Esophagus muscularis mucosa (tissue), 4 donors: ENCODE data around the gene CTF1. TPM values are rescaled to one million over a fixed set of nuclear protein-coding genes. Genes with fewer than 3 reads are reported as not detected.

ENCODE experiments used
- DNase-seq: peaks from one replicate; pipeline ENCODE4 v3.0.0-alpha.2; 2017; ENCODE audit errors: extremely low spot score
- H3K27ac ChIP-seq, 4 donors: fragments of 200-600 bp; sonication (generic); replicated peaks in 1 of 4; 1 replicate in 3 of 4; 2 replicates in 1 of 4; pipeline ENCODE4 v1.5.1; 2016 to 2019; ENCODE audit warnings: mild to moderate bottlenecking in 1 of 4
- H3K27me3 ChIP-seq, 4 donors: fragments of 200-600 bp; sonication (generic); one replicate each; pipeline versions ENCODE4 v1.5.1 to v1.6.0; 2016 to 2019
- H3K36me3 ChIP-seq, 4 donors: fragments of 200-600 bp; sonication (generic); one replicate each; pipeline ENCODE4 v1.5.1; 2016 to 2019
- H3K4me1 ChIP-seq, 4 donors: fragments of 200-600 bp; sonication (generic); one replicate each; pipeline ENCODE4 v1.5.1; 2016 to 2019
- H3K4me3 ChIP-seq, 4 donors: fragments of 200-600 bp; sonication (generic); 1 replicate in 2 of 4; 2 replicates in 2 of 4; pipeline ENCODE4 v1.5.1; 2016 to 2019; ENCODE audit warnings: mild to moderate bottlenecking in 4 of 4, moderate library complexity in 1 of 4
- H3K9me3 ChIP-seq, 4 donors: fragments of 200-600 bp; sonication (generic); 1 replicate in 3 of 4; 2 replicates in 1 of 4; pipeline ENCODE4 v1.5.1; 2016 to 2019
- EP300 ChIP-seq: sonication (generic); formaldehyde crosslinking; IDR thresholded peaks from one replicate; pipeline ENCODE4 v1.6.1; 2017; ENCODE audit warnings: antibody characterized with exemption
- POLR2A ChIP-seq: fragments of 450-650 bp; IDR thresholded peaks from one replicate; pipeline ENCODE4 v1.6.1; 2017; ENCODE audit warnings: antibody characterized with exemption, moderate library complexity, mild to moderate bottlenecking, low read depth
- POLR2AphosphoS5 ChIP-seq, 2 donors: sonication (generic); formaldehyde crosslinking; IDR thresholded peaks; one replicate each; pipeline ENCODE4 v1.6.1; 2017; ENCODE audit warnings: antibody characterized with exemption in 2 of 2
- WGBS: methylation state at CpG from one replicate; pipeline ENCODE4 v1.1.5; 2018; 5-methylcytosine and 5-hydroxymethylcytosine counted together
- intact Hi-C: fragments of 100-400 bp; cut with DNase I; formaldehyde crosslinking; loops from one replicate; pipeline ENCODE4 v1.15.1; 2023
- total RNA-seq, 4 donors: library from RNA; depleted of rRNA; stranded (reverse); fragments of >200 nt; gene quantifications; one replicate each; pipeline versions ENCODE4 v1.1.0 to v1.2.1, GENCODE V29; 2016
- TF ChIP-seq, protein P1 (sequence below), 3 experiments: fragments of 200-600 bp in 2 of 3; fragments of 450-650 bp in 1 of 3; sonication (generic) in 2 of 3; IDR thresholded peaks; one replicate each; pipeline ENCODE4 v1.5.1; 2017 to 2019; ENCODE audit warnings: antibody characterized with exemption in 3 of 3, mild to moderate bottlenecking in 2 of 3, moderate library complexity in 1 of 3

Gene CTF1
- total RNA-seq, 4 donors from 2014 or later = 6.2 to 18.8 (median 10.9) TPM

DNA sequence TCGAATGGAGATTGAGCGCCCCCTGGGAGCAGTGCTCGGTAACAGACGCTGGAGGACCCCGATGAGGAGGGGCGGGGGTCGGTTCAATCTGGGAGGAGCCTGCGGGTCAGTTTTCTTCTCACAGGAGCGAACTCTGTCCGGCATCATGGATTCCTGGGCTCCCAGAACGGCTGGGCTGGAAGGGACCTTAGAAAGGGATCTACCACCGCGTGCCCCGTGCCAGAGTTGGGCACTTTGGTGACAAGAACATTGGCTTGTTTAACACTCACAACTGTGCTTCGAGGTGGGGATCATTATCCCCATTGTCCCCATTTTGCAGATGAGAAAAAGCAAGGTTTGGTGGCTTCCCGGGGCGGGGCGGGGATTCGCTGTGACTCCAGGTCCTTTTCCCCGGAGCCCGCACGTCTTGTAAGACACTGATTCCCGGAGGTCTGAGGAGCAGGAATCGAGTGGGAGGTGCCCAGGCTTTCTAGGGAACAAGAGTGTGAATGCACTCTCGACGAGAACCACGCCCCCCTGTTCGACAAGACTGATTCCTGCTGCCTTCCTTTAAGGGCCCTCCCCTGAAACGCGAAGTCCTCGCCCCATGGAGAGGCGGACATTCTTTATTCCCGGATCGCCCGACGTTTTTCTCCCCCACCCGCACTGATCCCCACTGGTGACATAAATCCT lies 25.5 kb downstream of the CTF1 start:
- TF ChIP-seq POLR2AphosphoS5 (IDR thresholded peaks at IDR 0.05) (peak in 1 of 2 donors; percentile 31), POLR2A (no peak)
- TF ChIP-seq, protein P1, sequence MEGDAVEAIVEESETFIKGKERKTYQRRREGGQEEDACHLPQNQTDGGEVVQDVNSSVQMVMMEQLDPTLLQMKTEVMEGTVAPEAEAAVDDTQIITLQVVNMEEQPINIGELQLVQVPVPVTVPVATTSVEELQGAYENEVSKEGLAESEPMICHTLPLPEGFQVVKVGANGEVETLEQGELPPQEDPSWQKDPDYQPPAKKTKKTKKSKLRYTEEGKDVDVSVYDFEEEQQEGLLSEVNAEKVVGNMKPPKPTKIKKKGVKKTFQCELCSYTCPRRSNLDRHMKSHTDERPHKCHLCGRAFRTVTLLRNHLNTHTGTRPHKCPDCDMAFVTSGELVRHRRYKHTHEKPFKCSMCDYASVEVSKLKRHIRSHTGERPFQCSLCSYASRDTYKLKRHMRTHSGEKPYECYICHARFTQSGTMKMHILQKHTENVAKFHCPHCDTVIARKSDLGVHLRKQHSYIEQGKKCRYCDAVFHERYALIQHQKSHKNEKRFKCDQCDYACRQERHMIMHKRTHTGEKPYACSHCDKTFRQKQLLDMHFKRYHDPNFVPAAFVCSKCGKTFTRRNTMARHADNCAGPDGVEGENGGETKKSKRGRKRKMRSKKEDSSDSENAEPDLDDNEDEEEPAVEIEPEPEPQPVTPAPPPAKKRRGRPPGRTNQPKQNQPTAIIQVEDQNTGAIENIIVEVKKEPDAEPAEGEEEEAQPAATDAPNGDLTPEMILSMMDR (IDR thresholded peaks at IDR 0.05) = peak; percentile 87 to 94 (median 91)
- Histone ChIP-seq H3K27ac (peak overlapping the region; percentile 87 to 96 (median 94)), H3K36me3 (peaks cover 0 to 15% (median 6%) of the 10 kb centered on the region in 4 donors), H3K4me1 (peaks cover 16 to 48% (median 32%) of the 10 kb centered on the region in 4 donors), H3K9me3 (no peaks in the 10 kb centered on the region), H3K27me3 (no peaks in the 10 kb centered on the region), H3K4me3 (peak overlapping the region; percentile 62 to 83 (median 76))
- WGBS = 0% methylated on average over 25 of the region's 37 CpGs
- DNase-seq = peak; percentile 97
- intact Hi-C loops = loop anchor here (2.0 kb wide), 1 partner anchor 77 kb away; no protein-coding TSS in a partner anchor

DNA sequence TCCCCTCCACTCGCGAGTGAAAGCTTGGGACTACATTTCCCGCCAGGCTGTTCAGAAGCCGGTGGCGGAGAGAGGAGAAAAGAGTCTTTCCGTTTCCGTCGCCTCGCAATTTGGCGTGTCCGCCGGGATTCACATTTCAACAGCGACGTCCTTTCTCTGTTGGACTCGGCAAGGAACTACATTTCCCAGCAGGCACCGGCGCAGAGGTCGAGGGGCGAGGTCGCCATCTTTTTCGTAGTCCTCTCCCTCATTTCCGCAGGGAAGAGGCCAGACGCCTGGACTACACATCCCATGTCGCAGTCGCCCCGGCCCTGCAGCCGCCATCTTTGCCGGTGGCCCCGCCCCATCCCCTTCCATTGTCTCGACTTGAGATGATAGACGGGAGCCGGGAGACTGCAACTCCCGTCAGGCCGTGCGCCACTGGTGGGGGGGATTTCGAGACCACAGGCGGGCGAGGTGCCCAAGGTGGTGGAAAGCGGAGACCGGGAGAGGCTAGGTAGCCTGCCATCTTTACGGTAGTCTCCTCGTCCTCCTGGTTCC lies 26.1 kb downstream of the CTF1 start:
- TF ChIP-seq POLR2AphosphoS5 (IDR thresholded peaks at IDR 0.05) (peak; percentile 24 to 86), EP300 (no peak), POLR2A (no peak)
- TF ChIP-seq, protein P1 (IDR thresholded peaks at IDR 0.05) = peak in 1 of 3 experiments; percentile 5
- 0% methylated on average over 30 of the region's 42 CpGs for WGBS
- H3K4me1 ChIP-seq = peaks cover 17 to 54% (median 37%) of the 10 kb centered on the region in 4 donors
- peak; percentile 100 for DNase-seq
- H3K27ac ChIP-seq = peak overlapping the region; percentile 87 to 96 (median 94)
- intact Hi-C loops = no loop called here
- no peaks in the 10 kb centered on the region for H3K9me3 ChIP-seq
- H3K4me3 ChIP-seq = peak overlapping the region; percentile 62 to 83 (median 76)
- H3K27me3 ChIP-seq = no peaks in the 10 kb centered on the region
- peaks cover 0 to 21% (median 9%) of the 10 kb centered on the region in 4 donors for H3K36me3 ChIP-seq

DNA sequence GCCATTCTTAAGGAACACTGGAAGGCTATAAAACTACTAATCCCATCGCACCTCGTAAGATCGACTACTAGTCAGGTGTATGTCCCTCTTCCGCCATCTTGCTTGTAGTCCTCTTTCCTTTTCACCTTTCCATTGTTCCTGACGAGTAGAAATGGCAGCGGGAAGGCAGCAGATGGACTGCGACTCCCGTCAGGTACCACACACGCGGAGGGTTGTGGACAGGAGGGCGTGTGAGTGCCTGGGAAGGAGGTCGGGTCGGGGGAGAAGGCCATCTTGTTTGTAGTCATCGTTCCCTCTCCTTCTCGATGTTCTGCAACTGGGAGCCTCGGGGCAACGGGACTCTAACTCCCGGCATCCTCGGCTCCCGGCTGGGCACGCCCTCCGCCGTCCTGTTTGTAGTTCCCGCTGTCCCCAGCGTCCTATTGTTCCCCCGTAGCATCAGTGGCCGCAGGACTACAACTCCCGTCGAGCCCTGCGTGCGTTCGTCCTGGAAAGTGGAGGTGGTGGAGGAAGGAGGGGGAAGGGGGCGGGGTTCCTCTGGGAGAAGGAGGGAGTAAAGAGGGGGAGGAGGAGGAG lies 26.6 kb downstream of the CTF1 start:
- Histone ChIP-seq H3K4me1 (peaks cover 21 to 59% (median 43%) of the 10 kb centered on the region in 4 donors), H3K9me3 (no peaks in the 10 kb centered on the region), H3K36me3 (peaks cover 0 to 25% (median 9%) of the 10 kb centered on the region in 4 donors), H3K27ac (peak overlapping the region; percentile 85 to 96 (median 94)), H3K27me3 (no peaks in the 10 kb centered on the region), H3K4me3 (peak overlapping the region; percentile 62 to 83 (median 76))
- 0% methylated on average over 31 of the region's 33 CpGs for WGBS
- peak; percentile 100 for DNase-seq
- intact Hi-C loops = no loop called here
- TF ChIP-seq EP300 (no peak), POLR2A (no peak), POLR2AphosphoS5 (IDR thresholded peaks at IDR 0.05) (peak; percentile 70 to 77)
- TF ChIP-seq, protein P1 (IDR thresholded peaks at IDR 0.05) = no peak

DNA sequence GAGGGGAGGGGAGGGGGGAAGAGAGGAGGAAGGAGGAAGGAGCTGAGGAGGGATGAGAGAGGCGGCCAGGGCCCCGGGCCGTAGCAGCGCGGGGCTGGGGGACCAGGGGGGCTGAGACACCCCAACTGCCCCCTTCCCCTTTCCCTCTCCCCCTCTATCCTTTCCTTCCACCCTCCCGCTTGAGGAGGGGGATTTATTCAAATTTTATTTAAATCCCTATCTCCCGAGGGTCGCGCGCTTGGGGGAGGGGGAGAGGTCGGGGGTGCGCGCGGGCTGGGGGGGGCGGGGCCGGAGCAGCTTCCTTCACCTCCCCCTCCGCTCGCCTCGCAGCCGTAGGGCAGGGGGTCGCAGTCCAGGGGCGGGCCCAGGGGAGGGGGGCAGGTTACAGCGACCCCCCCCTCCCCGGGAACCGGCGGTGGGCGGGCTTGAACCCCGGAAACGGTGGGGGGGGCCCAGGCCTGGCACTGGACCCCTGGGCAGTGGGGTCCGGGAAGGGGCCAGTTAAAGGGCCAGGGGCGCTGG lies 27.2 kb downstream of the CTF1 start, which contains the start of gene FBXL19:
FBXL19 (plus strand) TSS at position 19 of the 522 bp plus-strand sequence. CDS start 2,183 bp downstream, outside the sequence.
- Histone ChIP-seq H3K4me1 (peaks cover 21 to 61% (median 44%) of the 10 kb centered on the region in 4 donors), H3K27ac (peak within 1 kb of the TSS; percentile 87 to 96 (median 94)), H3K9me3 (no peaks in the 10 kb centered on the region), H3K36me3 (peaks cover 0 to 30% (median 12%) of the 10 kb centered on the region in 4 donors), H3K4me3 (peak within 1 kb of the TSS; percentile 62 to 83 (median 76)), H3K27me3 (no peaks in the 10 kb centered on the region)
- no peak for DNase-seq
- intact Hi-C loops = no loop called here
- no peak for TF ChIP-seq EP300
- TF ChIP-seq POLR2AphosphoS5 (IDR thresholded peaks at IDR 0.05) = no peak
- no peak for TF ChIP-seq POLR2A
- TF ChIP-seq, protein P1 (IDR thresholded peaks at IDR 0.05) = no peak
- 3% methylated on average over 10 of the region's 31 CpGs for WGBS
